HG03196 (cell line): Measurements from ENCODE around the gene RAPGEF1.

ENCODE experiments used
- ATAC-seq: cut with Tn5 transposase; IDR thresholded peaks from one replicate; pipeline ENCODE4 v1.9.1; 2021; ENCODE audit not compliant: unreplicated experiment

Gene RAPGEF1

DNA sequence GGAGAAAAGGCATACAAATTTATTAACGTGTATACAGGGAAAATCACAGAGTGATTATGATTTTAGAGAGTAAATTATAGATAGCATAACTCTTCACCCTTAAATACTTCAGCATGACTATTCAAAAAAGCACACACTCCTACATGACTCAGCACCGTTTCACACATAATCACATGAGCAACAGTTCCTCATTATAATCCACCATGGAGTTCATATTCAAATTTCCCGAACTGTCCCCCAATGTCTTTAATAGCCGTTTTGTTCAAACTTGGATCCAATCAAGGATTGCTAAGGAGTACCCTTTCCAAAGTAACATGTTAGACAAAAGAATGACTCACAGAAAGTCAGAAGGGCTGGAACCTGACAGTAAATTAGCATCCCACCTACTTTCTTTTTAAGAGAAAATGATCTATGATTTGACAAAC is 32.1 kb downstream of the RAPGEF1 start:
- no peak for ATAC-seq

DNA sequence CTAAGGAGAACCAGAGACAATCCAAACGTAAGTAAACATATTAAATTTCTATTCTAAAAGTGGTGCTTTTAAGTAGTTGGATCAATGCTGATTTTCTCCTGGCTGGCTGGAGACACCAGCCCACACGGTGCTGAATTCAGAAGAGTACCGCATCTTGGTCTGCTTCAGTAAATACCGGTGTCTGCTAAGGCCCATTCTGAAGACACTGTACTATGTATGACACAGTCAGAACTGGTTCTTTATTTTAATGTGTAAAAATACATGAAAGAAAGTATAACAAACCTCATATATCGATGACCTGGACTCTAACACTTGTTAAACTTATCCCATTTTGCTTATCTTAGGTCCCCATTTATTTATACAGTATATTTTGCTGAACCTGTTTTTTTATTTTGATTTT is 32.8 kb downstream of the RAPGEF1 start:
- no peak for ATAC-seq

DNA sequence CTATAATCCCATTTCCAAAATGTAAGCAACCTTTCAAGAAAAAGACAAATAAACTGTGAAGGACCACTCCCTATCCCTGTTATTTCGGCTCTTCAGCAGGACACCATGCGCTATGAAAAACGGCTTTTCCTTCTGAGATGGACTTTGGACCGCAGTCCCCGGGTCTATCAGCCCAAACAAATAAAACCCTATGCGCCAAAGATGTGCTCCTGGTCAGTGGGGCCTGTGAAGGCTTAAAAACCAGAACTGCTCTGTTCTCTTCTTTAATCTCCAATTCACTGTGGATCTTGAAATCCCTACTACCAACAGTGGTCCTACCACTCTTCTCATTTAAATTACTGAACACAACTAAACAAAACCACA is 33.3 kb downstream of the RAPGEF1 start:
- ATAC-seq, result no peak

DNA sequence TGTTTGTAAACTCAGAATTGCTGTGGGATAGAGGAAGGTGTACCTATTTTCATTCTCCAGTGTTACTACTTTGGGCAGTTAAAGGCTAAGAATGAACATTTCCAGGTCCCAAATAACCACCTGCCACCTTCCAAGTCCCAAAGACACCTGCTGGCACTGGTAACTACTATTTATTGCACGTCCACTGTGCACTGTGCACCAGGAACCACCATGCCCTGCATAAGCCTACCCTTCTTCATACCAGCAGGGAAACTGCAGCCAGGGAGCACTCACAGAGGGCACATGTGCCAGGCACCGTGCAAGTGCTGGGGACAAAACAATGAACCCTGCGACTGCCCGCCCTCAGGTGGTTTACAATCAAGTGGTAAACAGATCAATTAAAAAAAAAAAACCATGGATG is 34.9 kb downstream of the RAPGEF1 start:
- ATAC-seq, result no peak

DNA sequence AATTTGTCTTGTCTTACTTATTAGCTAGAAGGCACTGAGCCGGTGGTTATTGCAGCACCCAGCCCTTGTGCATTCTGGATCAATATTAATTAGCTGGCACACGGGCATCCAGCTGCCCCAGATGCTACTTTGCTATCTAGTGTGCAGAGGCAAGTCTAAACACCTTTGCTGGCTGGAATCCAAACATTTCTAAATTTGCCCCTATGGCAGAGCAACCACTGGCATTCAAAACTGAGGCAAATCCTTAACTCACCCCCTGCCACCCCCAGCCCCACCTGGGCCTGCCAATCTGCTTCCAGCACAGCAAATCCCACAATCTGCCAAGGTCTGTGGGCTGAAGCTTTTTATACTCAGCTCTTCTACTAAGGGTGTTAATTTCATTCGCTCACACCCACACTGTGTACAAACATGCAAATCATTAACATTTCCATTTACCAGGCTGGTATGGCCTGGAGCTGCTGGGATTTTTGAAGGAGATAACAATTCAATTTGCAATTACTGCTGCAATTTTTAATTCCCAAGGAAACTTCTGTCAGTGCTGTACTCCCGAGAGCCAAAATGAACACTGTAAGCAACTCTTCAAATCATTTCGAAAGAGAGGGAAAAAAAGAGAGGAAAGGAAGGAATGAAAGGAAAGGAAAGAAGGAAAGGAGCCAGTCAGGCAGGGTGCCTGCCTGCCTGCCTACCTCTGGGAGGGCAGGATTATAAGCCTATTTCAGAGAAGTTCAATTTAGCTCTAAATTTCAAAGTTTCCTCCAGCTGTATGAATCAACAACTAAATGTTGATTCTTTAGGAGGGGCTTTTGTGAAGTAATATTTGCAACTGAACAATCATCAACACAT is 35.5 kb downstream of the RAPGEF1 start:
- no peak for ATAC-seq

DNA sequence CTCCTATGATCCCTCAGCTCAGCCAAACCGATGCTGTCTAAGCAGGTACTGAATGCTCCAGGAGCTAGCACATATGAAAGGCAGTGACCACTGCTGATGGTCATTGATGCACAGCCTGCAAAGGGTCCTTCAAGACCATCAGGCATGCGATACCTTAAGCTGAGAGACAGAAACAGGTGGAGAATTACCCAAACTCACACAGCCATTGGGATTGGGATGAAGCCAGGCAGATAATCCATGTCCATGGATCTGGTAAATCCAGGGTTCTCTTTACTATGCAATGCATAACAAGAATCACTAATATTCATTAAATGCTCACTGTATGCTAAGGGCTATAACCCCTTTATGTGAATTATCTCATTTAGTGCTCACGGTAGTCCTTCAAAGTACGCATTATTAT is 36.2 kb downstream of the RAPGEF1 start:
- no peak for ATAC-seq

DNA sequence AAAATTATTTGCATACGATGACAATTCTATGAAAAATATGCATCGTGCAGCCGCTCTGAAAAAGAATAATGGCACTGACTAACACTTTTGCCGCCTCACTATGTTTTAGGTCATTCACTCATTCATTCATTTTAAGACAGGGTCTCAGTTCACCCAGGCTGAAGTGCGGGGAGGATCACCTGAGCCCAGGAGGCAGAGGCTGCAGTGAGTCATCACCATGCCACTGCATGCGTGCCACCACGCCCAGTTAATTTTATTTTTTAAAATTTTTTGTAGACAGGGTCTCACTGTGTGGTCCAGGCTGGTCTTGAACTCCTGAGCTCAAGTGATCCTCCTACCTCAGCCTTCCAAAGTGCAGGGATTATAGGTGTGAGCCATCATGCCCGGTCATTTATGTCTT is 37.0 kb downstream of the RAPGEF1 start:
- no peak for ATAC-seq

DNA sequence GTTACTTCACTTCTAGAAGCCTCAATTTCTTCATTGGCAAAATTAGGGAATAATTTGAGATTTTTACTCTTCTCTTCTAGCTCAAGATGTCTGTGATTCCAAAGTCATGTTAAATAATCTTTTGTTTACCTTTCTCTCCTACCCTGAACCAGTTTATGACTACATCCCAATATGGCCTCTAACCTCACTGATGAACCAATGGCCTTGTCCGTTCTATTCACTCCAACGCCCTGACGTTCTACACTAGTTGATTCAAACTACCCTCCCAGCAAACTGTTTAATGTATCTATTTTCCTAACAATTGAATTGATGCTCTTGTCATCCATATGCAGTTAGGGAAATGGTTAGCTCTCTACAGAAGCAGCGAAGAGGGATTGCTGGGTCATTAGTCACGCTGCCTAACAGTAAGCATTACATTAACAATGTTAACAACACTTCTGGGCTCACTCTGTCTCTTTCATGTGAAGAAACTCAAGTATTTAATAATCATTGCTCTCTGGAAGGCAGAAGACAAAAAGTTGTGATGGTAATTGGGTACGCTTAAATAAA is 38.0 kb downstream of the RAPGEF1 start:
- ATAC-seq, result no peak

DNA sequence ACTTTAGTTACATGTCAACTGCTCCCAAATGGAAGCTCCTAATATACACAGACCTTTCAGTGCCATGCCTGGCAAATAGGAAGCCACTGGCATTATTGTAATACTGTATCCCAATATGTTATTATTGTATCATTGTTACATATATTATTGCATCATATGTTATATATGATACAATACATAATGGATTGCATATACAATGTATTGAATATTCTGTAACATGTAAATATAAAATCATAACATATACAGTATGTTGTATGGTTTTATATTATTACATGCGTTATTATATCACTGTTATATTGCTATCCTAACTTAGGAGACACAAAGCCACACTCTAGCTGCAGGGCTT is 38.5 kb downstream of the RAPGEF1 start:
- ATAC-seq, result no peak

DNA sequence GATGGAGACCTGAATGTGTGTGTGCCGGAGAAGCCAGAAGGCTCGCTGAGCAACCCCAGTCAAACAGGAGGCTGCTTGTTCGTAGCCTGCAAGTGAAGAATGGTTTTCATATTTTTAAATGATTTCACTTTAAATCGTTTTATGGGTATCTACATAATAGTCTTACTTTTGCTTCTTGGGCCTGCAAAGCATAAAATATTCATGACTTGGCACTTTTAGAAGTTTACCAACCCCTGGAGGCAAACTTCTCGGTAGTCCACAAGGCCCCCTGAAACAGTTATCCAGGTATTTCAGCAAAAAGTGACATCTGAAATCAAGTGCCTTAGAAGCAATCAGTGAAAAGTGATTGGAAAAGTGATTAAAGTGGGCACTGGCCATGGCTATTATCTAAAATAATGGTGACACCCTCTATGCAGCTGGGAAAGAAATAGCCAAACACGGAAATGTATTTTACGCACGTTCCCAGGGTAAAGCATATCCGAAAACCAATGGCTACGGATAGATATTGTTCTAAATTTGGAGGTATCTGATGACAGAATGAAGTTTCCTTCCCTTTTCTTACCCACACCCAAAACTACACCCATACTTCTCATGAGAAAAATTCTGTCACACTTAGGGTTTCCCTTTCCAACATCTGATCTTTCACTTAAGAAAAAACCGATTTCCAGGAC is 39.0 kb downstream of the RAPGEF1 start:
- ATAC-seq, result no peak

DNA sequence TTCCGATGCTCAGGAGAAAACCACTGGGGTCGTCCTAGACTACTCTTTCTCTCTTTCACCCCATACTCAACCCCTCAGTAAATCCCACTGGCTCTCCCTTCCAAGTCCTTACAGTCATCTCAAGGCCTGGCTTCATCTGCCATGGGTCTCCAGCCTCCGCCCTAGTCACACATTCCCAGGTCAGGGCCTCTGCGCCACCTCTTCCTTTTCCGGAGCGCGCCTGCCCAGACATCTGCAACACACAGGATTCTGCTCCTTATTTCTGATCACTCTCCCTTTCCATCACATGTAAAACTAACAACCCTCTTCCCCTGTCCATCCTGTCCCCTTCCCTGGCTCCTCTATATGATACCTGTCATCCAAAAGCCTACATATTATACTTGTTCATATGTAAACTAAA is 39.8 kb downstream of the RAPGEF1 start:
- no peak for ATAC-seq

DNA sequence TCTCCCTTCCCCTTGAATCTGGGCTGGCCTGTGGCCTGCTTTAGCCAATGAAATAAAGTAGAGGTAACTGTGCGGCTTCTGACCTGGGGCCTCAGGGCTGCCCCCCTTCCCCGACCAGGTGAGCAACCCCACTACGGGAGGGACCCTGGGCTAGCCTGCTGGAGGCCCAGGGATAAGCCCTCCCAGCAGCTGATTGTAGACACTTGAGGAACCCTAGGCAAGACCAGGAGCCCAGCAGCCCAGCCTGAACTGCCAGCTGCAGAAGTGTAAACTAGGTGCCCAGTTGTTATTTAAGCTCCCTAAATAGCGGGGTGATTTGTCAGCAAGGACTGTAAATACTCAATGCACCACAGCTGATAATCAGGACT is 41.3 kb downstream of the RAPGEF1 start:
- ATAC-seq, result no peak

DNA sequence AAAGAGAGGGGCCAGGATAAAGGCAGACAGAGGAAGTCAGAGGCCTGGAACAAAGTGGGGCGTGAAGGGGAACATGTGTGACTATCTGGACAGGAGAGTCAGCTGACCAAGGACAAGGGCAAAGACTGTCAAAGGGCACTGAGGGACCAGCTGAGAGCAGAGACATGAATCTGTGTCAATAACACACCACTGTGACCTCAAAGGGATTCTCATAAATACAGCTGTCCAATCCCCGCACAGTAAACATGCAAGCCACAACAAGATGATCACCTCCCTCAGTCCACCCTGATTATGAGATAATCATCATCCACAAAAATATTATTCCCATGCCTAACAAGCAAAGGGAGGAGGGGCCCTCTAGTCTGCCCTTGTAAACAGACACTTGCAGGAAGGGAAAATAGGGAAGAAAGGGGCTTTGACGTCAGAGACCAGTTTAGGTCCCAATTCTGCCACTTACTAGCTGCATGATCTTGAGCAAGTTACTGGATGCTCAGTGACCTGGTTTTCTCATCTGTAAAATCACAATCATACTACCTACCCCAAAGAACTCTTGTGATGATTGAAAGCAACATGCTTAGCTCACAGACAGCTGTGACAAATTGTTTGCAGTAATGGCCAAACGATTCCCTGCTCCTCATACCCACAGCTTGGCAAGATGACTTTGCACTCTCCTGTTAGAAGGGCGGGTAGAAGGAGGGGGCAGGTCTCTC is 41.8 kb downstream of the RAPGEF1 start:
- no peak for ATAC-seq

DNA sequence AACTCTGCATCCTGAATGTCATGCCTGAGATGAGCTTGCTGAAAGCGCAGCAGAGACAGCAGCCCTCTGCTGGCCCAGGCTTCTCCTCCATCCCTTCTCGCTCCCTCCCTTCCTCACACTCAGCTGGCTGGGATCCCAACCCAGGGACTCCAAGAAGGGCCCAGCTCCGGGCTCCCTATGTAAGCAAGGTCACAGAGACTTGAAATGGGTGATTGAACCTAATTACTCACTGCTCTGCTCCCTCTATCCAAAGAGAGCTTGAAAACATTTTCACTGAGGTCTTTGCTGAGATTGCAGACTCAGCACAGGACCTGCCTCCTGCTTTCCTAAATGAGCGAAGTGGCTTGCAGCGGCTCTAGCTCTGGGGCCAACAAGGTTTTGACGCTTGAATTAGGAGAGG is 42.8 kb downstream of the RAPGEF1 start:
- no peak for ATAC-seq

DNA sequence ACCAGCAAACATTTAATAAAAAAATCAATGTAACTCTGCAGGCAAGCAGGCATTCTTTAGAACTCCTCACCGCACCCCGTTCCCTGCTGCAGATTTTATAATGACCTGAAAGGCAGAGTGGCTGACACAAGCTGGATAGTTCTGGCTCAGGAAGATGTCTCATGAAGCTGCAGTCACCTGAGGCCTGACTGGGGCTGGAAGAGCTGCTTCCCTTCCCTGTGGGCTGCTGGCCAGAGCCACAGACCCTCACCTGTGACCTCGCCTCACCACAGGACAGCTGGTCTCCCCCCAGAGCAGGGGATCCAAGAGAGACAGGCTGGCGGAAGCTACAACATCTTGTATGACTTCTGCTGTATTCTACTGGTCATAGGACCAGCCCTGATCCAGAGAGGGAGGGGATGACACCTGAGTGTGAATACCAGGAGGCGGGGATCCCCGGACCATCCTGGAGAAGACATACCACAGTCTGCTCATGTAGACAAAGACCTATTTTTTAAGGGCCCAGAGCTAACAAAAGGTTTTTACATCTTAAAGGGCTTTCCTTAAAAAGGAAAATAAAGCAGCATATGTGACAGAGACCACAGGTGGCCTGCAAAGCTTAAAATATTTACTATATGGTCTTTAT is 43.9 kb downstream of the RAPGEF1 start:
- ATAC-seq, result no peak

DNA sequence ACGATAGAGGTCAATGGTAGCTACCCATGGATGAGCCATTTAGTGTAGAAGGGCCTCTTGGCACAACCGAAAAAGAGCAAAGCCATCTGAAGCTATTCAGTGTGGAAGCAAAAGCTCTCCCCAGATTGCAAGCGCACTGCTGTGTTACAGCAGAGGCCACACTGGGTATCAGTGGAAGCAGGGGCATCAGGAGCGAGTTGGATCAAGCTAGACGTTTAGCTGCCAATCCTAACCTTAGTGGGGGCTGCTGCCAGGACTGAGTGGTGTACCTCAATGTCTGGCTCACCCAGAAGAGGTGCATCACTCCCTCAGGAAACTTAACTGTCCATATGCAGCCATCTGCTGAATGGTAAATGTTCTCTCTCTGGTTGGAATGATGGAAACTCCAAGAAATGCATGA is 44.5 kb downstream of the RAPGEF1 start:
- ATAC-seq, result no peak

DNA sequence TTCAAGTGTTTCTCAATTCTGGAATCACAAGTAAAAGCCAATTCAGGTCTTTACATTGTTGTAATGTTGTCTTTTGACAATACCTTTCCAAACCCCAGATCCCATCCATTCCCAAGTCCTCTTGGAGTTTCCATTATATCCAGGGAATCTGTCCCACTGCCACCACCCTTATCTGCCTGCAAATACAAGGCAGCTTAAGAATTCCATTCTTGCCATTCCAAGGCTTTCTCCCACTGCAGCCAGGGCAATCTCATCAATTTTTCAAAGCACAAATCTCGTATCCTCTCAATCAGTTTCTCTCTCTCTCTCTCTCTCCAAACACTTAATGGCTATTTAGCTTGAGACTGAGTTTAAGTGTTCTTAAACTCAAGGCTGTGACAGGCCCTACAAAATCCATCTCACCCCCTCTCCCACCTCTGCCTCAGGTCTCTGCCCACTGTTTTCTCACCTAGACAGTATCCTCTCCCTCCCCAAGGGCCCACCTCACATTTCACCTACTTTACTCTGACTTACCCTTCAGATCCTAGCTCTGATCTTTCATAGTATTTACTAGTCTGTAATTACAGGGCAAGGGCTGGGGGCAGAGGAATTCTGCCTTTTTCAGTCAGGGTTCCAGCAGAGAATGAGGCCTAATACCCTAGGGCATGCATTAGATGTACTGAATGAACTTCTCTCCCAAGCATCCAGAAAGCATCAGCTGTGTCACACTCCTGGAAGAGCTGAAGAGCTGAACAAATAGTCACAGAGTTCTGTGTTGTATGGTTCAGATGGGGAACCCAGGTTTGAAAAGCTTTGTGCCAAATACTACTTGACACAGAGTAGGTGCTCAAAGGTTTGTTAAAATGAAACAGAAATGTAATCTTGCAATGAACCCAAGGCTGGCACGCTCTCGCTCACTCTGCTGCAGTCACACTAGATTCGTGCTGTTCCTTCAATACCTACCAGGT is 46.0 kb downstream of the RAPGEF1 start:
- ATAC-seq, result no peak

DNA sequence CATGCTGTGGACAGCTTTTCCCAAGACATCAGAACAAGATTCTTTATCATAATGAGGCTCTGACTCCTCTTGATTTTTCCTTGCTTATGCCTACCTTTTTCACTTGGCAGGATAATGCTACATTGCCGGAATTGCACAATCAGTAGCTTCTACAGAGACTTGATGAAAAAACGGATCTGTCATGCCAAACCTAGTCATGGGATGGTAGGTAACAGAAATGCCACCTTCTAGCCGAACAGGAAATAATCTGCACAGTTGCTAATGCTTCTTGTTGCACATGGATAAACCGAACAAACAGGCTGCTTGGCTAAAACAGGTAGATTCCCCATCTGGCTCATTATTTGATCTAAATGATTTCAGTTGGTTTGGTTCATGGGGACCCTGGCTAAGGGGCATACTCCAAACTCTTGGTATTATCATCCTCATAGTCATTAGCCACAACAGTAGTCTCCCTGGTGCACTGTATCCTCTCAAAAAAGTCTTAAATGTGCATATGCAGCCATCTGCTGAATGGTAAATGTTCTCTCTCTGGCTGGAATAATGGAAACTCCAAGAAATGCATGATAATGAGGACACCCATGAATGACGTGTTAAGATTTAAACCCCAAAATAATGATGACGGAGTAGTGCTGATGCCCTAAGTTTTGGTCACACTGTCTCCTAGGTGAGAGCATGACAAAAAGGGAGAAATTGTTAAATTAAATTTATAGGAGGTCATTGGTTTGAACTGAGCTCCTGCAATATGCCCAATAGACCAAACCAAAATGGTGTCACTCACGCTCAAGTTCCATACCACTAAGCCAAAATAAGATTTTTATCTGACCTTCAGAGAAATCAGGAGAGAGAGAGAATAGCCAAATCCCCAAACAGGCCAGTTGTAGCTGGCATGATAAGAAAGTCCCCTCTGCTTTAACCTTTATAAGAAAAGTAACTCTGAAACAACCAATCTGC is 47.0 kb downstream of the RAPGEF1 start:
- ATAC-seq, result no peak

DNA sequence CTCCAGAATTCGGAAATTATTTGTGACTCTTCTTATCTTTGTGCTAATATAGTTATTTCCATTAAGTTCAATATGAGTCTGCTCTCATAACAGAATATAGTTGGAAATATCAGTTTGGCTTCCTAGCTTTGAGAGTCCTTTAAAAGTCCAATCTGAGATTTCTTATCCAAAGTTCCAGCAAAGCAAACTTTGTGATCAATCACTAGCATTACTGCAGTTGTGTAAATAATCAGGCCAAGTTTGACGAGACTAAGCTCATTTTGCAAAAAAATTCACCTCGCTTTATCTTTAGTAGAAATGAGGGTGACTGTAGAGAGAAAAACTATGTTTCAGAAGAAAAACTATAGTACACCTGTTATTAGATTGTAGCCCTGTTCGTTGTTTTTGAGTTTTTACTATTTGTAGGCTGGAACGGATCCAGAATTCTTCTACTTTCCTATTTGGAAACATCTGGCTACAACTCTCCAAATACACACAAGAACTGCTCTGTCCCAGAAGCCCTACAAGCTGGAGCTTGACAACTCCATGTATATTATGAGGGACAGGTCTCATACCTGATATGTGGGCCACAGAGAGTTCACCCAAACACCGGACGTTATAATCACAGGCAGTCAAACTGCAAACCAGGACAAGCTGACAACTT is 47.8 kb downstream of the RAPGEF1 start:
- no peak for ATAC-seq
